Stimulated activated CD4-positive, alpha-beta T cell treated with anti-CD3 and anti-CD28 coated beads, Interleukin-4, amount 100 ng/mL, for 48 hours (primary cell): ENCODE measurements around the gene PPFIBP1.

Source experiments
- DNase-seq, 2 donors: peaks; one replicate each; pipeline ENCODE4 v3.0.0-alpha.2; 2020; ENCODE audit warnings: low read depth in 2 of 2

Gene PPFIBP1

DNA sequence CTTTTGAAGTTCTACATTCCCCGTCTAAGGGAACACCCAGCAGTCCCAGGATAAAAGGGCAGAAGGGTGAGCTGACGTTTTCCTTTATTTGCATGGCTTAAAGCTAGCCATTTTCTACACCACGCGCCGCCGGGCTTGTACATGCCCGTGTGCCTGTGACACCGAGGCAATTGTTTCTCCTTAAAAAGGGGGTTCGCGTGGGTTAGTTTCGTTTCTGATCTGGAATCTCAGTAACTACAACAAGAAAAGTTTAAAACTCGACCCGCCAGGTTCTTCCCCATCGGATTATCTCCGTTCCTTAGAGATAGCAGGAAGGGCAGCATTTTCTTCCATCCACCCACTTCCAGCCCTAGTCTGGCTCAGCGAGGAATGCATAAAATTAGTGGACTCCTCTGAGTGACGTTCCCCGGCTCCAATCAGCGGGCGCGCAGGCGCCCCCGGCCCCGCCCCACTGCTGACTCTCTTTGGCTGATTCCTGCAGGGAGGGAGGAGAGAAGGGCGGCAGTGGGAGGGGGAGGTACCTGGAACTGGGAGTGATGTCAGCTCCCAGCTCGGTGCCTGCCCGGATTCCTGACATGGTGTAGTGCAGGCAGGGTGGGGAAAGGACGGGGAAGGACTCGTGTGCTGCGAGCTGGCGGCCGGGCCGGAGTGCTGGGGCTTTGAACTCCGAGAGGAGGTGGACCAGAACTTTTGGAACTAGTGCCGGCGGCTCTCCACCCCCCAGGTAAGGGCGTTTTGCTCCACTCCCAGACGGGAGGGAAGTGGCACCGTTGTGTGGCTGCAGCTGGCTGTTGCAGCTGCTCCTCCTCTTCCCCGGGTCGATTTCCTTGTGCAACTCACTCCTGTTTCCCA lies at the start of gene PPFIBP1:
Gene PPFIBP1 (plus strand): TSS at position 565 of the 852 bp plus-strand sequence. CDS start 109,191 bp downstream, outside the sequence.
- peak; percentile 97 to 99 for DNase-seq

- DNase-seq: no peak
Observed at GRCh38 chr12:27474344-27474743, 49.7 kb upstream of the PPFIBP1 start.

DNA sequence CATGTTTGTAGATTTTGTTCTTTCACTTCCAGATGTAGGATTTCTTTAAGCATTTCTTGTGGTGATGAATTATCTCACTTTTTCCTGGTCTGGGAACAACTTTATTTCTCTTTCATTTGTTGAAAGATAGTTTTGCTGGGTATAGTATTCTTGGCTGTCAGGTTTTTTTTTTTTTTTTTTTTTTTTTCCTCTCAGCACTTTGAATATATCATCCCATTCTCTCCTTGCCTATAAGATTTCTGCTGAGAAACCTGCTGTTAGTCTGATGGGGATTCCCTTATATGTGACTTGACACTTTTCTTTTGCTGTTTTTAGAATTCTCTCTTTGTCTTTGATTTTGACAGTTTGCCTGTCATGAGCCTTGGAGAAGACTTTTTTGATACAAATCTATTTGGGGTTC lies 47.0 kb upstream of the PPFIBP1 start:
- no peak for DNase-seq

- no peak for DNase-seq
Observed at GRCh38 chr12:27478949-27479348, 45.1 kb upstream of the PPFIBP1 start.

GRCh38 chr12:27480016-27480415 lies 44.0 kb upstream of the PPFIBP1 start:
- DNase-seq: no peak

GRCh38 chr12:27486961-27487360 lies 37.0 kb upstream of the PPFIBP1 start:
- no peak for DNase-seq

GRCh38 chr12:27488479-27488878 lies 35.5 kb upstream of the PPFIBP1 start:
- no peak for DNase-seq

DNA sequence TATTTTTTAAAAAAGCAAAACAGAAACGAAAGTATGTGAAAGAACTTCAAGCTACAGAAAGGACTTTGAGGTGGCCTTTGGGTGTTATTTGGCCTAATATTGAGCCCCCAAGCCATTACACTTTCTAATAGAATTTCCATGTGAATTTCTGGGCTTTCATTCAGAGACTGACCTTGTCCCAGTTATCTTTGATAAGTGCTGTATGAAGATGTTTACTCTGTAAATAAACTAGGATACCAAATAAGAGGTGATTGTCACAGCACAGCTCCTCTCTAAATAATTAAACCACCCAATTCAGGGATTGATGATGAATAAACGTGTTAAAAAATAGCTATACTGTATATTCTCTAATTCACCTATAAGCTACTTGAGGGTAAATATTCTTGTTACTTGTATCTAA lies 32.8 kb upstream of the PPFIBP1 start:
- no peak for DNase-seq

DNA sequence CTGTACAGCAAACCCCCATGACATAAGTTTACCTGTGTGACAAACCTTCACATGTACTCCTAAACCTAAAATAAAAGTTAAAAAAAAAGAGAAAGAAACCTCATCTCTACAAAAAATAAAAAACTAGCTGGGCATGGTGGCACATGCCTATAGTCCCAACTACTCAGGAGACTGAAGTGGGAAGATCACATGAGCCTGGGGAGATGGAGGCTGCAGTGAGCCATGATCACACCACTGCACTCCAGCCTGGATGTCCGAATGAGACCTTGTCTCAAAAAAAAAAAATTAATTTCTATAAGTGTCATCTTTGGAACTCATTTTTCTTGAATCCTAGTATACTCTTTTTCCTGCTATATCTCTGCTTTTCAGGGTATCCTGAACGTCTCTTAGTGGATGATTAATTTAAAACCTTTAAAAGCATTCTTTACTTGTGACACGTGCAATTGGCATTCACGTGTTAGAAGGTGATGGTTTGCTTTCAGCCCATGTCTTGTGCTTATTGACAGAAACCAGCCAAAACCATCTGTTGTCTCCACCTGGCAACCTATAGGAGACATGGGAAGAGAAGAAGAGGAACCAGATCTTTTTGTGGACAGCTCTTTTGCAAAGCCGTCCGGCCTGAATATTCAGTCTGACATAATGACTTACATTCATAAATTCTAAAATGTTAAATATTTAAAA lies 30.6 kb upstream of the PPFIBP1 start:
- no peak for DNase-seq

GRCh38 chr12:27497446-27497845 lies 26.6 kb upstream of the PPFIBP1 start:
- no peak for DNase-seq

- no peak for DNase-seq
Observed at GRCh38 chr12:27498149-27498548, 25.9 kb upstream of the PPFIBP1 start.

- no peak for DNase-seq
Observed at GRCh38 chr12:27498761-27499160, 25.2 kb upstream of the PPFIBP1 start.

DNA sequence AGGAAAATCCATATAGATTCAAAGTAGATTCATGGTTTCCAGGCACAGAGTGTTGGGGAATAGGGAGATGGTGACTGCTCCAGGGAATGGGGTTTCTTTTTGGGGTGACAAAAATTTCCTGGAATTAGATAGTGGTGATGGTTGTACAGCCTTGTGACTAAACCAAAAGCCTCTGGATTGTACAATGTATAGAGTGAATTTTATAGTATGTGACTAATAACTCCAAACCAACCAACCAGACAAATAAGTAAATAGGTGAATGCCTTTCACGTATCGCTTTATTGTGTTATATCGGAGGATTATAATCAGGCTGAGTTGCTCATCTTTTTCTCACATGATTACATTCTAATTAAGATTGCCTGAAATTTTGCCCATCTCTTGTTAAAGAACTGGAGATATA lies 24.6 kb upstream of the PPFIBP1 start:
- DNase-seq: no peak

DNA sequence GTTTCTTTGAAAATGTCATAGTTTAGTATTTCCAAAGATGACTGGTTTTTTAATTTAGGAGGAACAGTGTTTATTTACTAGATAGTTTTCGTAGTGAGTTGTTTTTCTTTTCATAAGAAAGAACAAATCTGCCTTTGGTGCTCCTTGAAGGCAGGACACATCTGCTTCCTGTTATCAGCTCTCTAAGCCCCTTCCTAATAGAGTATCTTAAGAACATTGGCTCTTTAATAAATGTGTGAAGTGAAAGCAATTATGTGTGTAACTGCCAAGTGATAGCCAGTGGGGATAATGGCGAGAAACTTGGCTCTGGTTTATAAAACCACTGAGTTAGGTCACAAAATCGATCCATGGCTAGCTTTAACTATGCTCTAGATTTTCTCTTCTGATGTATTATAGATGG lies 23.5 kb upstream of the PPFIBP1 start:
- no peak for DNase-seq

DNA sequence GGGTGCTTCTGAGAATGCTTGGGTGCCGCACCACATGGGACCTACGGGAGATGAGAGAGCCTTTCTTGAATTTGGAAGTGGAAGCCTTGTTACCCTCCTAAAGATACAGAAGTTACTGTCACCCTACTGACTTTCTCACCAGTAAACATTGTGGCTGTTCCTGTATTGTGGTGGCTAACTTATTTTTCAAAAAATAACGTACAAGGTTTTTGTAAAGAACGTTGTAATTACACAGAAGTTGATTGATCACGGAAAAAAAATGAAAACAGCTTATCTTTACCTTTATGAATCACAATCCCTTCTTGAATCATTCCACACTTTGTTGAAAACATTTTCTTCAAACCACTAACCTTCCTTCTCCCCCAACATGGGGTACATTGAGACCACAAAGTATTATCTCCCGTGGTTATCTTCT lies 22.0 kb upstream of the PPFIBP1 start:
- DNase-seq: no peak

- no peak for DNase-seq
Observed at GRCh38 chr12:27504507-27504906, 19.5 kb upstream of the PPFIBP1 start.

DNA sequence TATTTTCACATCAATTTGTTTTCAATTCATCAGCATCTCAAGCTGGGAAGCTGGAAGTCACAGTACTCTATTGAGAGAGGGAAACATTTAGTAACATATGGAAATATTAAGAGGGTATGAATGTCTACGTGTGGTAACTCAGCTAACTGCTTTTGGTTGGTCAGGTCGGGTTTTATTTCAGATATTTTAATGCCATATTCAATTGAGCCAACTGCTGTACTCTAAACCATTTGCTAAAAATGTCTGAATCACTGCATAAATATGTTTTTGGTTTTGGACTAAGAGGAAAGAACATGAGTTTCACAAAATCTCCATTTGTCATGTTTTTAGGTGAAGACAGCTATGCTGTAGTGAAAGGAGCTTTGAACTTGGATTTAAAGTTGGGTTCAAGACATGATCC lies 18.9 kb upstream of the PPFIBP1 start:
- no peak for DNase-seq

- DNase-seq: no peak
Observed at GRCh38 chr12:27505761-27506160, 18.2 kb upstream of the PPFIBP1 start.

GRCh38 chr12:27506645-27507189 lies 17.3 kb upstream of the PPFIBP1 start:
- DNase-seq: no peak

DNA sequence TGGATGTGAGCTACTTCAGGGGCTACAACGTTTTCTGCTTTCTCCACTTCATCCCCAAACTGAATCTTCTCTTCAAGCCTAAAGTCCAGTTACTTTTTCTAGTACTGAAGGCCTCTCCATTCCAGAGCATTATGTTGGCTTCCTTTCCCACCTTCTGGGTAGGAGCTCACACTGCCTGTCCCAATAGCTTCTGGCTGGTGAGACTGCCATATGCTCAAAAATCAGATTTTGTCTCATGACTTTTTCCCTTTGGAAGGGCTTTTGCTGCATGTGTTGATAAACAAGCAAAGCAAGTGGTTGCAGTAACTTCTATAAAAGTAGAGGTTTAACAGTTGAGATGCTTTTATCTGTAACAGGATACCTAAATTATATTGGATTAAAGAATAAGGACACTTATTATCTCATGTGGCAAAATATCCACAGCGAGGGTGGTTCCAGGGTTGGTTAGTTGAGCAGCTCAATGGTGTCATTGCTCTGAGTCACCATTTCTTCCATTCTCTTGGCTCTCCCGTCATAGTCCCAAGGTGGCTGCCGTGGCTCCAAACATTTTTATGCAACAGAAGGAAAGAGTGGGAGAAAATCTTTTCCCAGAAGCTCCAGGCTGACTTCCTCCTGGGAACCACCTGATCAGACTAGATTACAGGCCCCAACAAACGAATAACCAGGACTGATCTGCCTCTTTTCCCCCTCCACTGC lies 15.1 kb upstream of the PPFIBP1 start:
- DNase-seq: no peak

- no peak for DNase-seq
Observed at GRCh38 chr12:27511031-27511722, 12.8 kb upstream of the PPFIBP1 start.

DNA sequence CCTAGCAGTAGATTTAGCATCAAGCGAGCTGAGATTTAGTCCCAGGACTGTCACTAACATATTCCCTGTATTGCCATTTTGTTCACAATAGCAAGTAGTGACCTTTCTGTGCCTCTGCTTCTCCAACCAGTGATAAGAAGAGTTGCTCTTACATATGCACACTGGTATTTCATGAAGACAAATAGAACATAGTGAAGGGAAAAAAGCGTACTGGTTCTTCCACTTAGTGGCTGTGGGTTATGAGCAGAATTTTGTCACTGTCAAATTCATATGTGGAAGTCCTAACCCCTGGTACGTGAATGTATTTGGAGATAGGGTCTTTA lies 12.3 kb upstream of the PPFIBP1 start:
- no peak for DNase-seq
